GM12891 (cell line): ENCODE results near the gene ARMC9.

Experiments
- PAX5 ChIP-seq: IDR thresholded peaks from 2 replicates; pipeline ENCODE4 v1.6.1; 2011; ENCODE audit warnings: low read length, moderate library complexity, mild to moderate bottlenecking; ENCODE audit not compliant: insufficient read depth, severe bottlenecking
- POLR2A ChIP-seq: IDR thresholded peaks from 2 replicates; pipeline ENCODE4 v1.6.1; 2011; ENCODE audit warnings: low read depth, low read length, control low read depth
- POLR2AphosphoS5 ChIP-seq: IDR thresholded peaks from 2 replicates; pipeline ENCODE4 v1.6.1; 2011; ENCODE audit warnings: low read depth, low read length, control low read depth
- POU2F2 ChIP-seq: IDR thresholded peaks from 2 replicates; pipeline ENCODE4 v1.6.1; 2011; ENCODE audit warnings: low read depth, mild to moderate bottlenecking, control low read depth, low read length, moderate library complexity
- SPI1 ChIP-seq: IDR thresholded peaks from 2 replicates; pipeline ENCODE4 v1.6.1; 2011; ENCODE audit warnings: low read depth, low read length, control low read depth
- TAF1 ChIP-seq: IDR thresholded peaks from 2 replicates; pipeline ENCODE4 v1.6.1; 2011; ENCODE audit warnings: low read depth, low read length, control low read depth

- no peak for TF ChIP-seq POLR2AphosphoS5
- TF ChIP-seq POLR2A, result no peak
- no peak for TF ChIP-seq PAX5
- TF ChIP-seq POU2F2, result no peak
- no peak for TF ChIP-seq TAF1
- TF ChIP-seq SPI1, result no peak
Observed at GRCh38 chr2:231423176-231423575, 224.7 kb downstream of the ARMC9 start.
